OCI-LY3 (cell line): ENCODE measurements around the gene SPINK2.

Source experiments
- CTCF ChIP-seq: fragments of 200-600, 300-600 bp; sonication (generic); IDR thresholded peaks from 2 replicates; pipeline ENCODE4 v1.5.1; 2014; ENCODE audit warnings: antibody characterized with exemption, low read length, low read depth
- EZH2phosphoT487 ChIP-seq: fragments of 200-600 bp; shearing (Covaris generic); IDR thresholded peaks from 2 replicates; pipeline ENCODE4 v1.6.1; 2018; ENCODE audit warnings: antibody characterized with exemption, mixed run types, low read depth

GRCh38 chr4:56799824-56800756 is 21.4 kb downstream of the SPINK2 start:
- TF ChIP-seq CTCF: peak; percentile 81
- TF ChIP-seq EZH2phosphoT487: no peak
